Effector CD8-positive, alpha-beta T cell (primary cell): ENCODE results near the gene UBE2E2.
A peak's percentile ranks its signal among the peaks of the same experiment; 100 is the strongest.

Experiments used
- DNase-seq: peaks from one replicate; lab custom pipeline; 2025; lab: John Stamatoyannopoulos, UW

UBE2E2 gene

DNA sequence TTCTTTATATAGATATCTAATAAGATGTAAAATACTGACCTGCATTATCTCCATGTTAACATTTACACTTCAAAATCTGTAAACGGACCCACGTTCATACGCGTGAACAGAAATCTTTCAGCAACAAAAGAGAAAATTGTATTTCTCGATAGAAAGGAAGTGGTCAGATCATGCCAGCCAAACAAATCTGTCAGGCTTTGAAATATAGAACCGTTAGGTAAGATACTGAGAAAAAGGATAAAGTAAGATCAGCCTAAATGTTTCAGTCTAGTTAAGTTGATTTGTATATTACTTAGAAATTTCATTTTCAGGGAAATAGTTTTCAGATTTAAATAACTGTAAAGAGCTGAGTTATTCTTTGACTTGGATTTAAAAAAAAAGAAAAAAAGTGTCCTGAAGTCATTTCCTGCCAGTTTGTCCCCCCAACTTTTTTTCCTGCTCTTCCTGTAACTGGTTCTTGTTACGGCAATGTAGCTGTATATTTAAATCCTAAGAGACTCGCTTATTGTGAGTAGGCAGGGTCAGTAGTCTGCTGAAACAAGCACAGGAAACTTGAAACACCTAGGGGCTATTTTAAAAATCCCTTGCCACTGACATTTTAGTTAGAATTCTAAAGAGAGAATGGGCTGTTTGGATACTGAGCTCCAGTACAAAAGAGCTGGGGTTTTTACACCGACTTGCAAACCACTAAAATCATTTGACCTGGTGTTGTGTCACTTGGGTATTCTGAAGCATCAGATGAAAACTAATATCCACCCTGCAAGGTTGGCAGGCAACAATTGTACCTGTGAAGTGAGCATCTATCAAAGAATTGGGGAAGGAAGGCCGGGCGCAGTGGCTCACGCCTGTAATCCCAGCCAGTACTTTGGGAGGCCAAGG, 237.5 kb downstream of the UBE2E2 start:
- no peak for DNase-seq

GRCh38 chr3:23442598-23443383, 239.7 kb downstream of the UBE2E2 start:
- peak; percentile 0 for DNase-seq

- DNase-seq = no peak
These were observed 241.3 kb downstream of the UBE2E2 start for GRCh38 chr3:23444386-23444785.

- DNase-seq = no peak
These were observed 243.2 kb downstream of the UBE2E2 start for GRCh38 chr3:23446301-23446700.

DNA sequence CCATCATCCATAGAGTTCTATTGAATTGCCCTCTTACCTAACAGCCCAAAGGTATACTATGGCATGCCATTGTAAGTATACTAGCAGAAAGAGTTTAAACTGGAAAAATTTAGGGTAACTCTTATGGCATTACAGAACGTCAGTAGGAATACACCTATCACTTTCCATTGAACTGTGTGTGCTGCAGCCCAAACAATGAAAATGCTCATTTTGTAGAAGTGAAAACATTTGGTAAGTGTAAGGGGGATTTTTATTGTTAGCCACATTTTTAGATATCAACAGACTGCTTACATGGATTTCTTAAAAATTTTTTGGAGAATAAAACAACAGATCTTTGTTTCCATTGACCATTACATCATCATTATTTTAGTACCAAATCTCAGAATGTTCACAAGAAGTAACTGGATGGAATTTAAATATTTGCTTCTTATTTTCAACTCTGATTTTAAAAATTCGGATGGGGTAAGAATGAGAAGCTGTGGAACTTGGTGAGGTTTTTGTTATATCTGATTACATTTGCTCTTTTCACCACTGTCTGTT, 245.9 kb downstream of the UBE2E2 start:
- DNase-seq = no peak

GRCh38 chr3:23450051-23450450, 246.9 kb downstream of the UBE2E2 start:
- no peak for DNase-seq

DNA sequence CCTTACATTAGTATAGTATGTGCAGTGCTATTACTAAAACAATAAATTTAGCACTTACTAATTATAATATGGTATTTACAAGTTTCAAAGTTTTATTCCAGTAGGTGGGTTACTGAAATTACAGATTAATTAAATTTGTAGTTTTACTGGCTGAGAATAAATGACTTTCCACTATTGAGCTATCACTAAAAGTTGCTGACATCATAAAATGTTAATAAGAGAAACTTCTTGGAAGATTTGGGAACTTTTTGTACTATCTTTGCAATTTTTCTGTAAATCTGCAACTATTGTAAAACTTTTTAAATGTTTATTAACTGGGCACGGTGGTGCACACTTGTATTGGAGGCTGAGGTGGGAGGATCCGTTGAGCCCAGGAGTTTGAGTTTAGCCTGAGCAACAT, 247.7 kb downstream of the UBE2E2 start:
- DNase-seq = no peak

GRCh38 chr3:23452408-23452807, 249.3 kb downstream of the UBE2E2 start:
- no peak for DNase-seq

GRCh38 chr3:23455084-23455483, 252.0 kb downstream of the UBE2E2 start:
- DNase-seq = no peak

DNA sequence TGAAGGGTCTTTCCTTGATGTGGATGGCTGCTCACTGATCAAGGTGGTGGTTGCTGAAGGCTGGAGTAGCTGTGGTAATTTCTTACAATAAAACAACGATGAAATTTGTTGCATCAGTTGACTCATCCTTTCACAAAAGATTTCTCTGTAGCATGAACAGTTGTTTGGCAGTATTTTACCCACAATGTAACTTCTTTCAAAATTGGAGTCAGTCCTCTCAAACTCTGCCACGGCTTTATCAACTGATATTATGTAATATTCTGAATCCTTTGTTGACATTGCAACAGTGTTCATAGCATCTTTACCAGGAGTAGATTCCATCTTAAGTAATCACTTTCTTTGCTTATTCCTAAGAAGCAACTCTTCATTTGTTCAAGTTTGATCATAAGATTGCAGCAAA, 252.6 kb downstream of the UBE2E2 start:
- DNase-seq = no peak

DNA sequence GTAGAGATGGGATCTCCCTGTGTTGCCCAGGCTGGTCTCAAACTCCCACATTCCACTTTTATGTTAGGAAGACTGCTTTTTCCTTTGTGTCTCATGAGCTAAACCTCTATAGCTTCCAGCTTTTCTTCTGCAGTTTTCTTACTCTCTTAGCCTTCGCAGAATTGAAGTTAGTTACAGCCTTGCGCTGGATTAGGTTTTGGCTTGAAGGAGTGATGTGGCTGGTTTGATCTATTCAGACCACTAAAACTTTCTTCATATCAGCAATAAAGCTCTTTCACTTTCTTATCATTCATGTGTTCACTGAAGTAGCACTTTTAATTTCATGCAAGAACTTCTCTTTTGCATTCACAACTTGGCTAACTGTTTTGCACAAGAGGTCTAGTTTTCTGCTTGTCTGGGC, 254.6 kb downstream of the UBE2E2 start:
- no peak for DNase-seq

DNA sequence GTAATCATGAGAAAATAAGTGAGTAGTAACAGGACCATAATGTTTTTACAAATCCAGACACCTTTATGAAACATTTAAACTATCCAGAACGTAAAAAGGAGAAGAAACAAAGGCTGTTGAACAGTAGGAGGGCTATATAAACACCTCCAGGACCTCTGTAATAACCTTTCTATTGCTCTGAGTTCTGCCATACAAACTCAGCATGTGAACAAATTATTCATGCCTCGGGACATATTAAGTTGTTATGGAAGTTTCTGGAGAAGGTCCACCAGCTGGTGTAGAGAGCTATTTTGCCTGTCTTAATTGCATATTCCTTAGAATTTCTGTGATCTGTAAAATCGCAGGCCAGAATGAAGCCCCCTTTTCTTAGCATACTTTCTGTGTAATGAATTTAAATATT, 256.3 kb downstream of the UBE2E2 start:
- no peak for DNase-seq

- no peak for DNase-seq
These were observed 256.9 kb downstream of the UBE2E2 start for GRCh38 chr3:23459889-23460546.

GRCh38 chr3:23461069-23461468, 257.9 kb downstream of the UBE2E2 start:
- no peak for DNase-seq

- no peak for DNase-seq
These were observed 260.7 kb downstream of the UBE2E2 start for GRCh38 chr3:23463791-23464190.

- DNase-seq = no peak
These were observed 262.4 kb downstream of the UBE2E2 start for GRCh38 chr3:23465569-23465968.

DNA sequence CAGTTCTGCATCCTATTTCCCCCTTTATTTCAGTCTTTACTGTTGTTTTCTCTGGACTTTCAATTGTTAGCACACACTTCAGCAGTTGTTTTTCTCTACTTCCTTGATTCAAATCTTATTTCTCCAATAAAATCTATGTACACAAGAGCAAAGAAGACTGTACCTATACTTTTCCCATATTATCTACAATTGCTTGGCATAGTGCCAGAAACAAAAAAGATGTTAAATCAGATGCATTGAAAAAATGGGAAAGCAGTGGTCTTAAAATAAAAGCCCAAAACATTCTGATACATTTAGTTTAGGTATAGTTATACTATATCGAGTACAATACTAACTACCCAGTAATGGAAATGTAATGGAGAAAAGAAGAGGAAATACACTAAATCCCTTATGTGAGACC, 265.1 kb downstream of the UBE2E2 start:
- DNase-seq = no peak

DNA sequence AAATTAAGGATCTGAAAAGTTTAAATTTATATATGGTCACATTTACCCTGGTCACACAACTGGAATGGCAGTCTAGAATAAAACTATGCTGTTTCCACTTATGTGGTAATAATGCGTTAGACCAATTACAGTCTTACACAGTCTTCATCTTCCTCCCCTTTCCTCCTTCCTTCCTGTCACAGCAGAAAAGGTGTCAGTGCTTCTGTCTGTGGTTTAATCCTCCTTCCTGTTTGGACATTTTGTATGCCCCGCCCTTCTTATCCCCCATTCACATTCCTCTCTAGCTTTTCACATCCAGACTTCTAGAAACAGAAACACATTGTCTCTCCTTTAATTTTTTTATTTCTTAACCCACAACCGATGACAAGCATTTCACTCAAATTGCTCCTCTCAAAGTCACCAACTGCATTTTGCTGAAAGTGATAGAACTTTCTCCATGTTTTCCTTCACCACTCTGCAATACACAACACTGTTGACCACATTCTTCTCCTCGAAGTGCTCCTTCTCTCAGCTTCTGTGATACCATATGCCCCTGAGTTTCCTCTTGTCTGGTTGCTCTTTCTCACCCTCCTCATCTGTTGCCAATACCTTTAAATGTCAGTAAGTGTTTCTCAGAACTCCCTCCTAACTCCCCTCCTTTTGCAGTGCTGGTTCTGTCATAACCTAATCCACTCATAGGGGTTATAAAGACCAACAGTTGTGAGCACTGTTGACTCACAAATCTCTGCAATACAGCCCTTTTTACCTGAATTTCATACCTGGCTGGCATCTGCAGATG, 271.6 kb downstream of the UBE2E2 start:
- no peak for DNase-seq

- DNase-seq = no peak
These were observed 272.3 kb downstream of the UBE2E2 start for GRCh38 chr3:23475446-23475845.

DNA sequence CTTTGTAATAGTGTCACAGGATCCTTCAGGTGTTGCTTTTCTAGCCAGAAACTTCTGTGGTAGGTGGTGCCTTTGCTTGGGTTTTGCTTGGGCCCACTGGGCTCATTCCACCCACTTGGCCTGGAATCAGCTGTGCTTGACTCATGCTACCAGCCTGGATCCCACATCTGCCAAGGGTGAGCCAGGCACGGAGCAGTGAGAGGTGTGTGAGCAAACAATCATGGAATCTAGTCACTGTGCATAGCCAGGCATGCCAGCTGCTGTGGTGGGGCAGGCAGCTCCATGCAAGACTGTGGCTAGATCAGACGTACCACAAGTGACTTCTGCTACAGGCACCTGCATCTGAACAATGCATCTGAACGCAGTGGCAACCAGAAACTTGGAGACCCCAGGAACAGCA, 275.9 kb downstream of the UBE2E2 start:
- DNase-seq = no peak

- no peak for DNase-seq
These were observed 276.6 kb downstream of the UBE2E2 start for GRCh38 chr3:23479615-23480328.
